SH-SY5Y (cell line): ENCODE measurements around the gene WDR43.

Source experiments
- GATA2 ChIP-seq: IDR thresholded peaks from 2 replicates; pipeline ENCODE4 v1.6.1; 2011; ENCODE audit warnings: mild to moderate bottlenecking, low read depth, low read length
- GATA3 ChIP-seq: IDR thresholded peaks from 2 replicates; pipeline ENCODE4 v1.6.1; 2011; ENCODE audit warnings: low read depth, mild to moderate bottlenecking, low read length, moderate library complexity

- TF ChIP-seq GATA2 (no peak), GATA3 (no peak)
These were observed 3.6 kb downstream of the WDR43 start for GRCh38 chr2:28898048-28898447.
